PFSK-1 (cell line): ENCODE measurements around the gene WNT16.

ENCODE experiments used
- FOXP2 ChIP-seq: optimal IDR thresholded peaks from 2 replicates; pipeline ENCODE3; 2011; ENCODE audit warnings: borderline replicate concordance, control low read depth, inconsistent platforms; ENCODE audit not compliant: insufficient read depth; ENCODE audit errors: extremely low read length, extremely low read depth
- POLR2AphosphoS5 ChIP-seq: IDR thresholded peaks from 2 replicates; pipeline ENCODE4 v1.6.1; 2012; ENCODE audit warnings: low read depth, mild to moderate bottlenecking, control low read depth, low read length, moderate library complexity
- SIN3A ChIP-seq: IDR thresholded peaks from 2 replicates; pipeline ENCODE4 v1.6.1; 2012; ENCODE audit warnings: mild to moderate bottlenecking, low read length, moderate library complexity, borderline replicate concordance; ENCODE audit not compliant: insufficient read depth
- TAF1 ChIP-seq: IDR thresholded peaks from 2 replicates; pipeline ENCODE4 v1.6.1; 2012; ENCODE audit warnings: low read length, control low read depth, borderline replicate concordance; ENCODE audit not compliant: insufficient read depth
- TF ChIP-seq, protein P1 (sequence below), 2 experiments: IDR thresholded peaks; 2 replicates each; pipeline versions ENCODE4 v1.6.1 to v1.8.0; 2011 to 2012; ENCODE audit warnings: low read depth in 2 of 2, low read length in 2 of 2, control low read depth in 1 of 2, inconsistent platforms in 1 of 2, mild to moderate bottlenecking in 1 of 2, moderate library complexity in 1 of 2; ENCODE audit not compliant: insufficient read depth in 1 of 2

The WNT16 gene

DNA sequence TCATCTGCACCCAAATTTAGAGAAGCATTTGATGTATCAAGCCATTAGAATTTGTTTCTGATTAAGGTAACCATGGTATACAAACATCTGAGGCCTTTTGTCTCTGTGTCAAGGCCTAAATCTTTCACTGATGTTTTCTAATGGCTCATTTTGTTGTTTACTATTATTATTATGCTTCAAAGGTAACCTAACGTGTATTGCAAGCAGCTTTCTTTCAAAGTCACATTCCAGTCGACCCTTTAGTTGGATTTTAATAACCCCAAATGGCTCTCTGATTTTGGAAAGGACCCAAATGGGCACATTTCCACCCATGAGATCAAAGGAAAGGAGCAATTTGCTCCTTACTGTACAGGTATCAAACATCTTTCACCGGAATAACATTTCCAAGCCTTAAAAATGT lies 46.7 kb upstream of the WNT16 start:
- TF ChIP-seq TAF1 (no peak), SIN3A (no peak), POLR2AphosphoS5 (no peak), FOXP2 (no peak)
- TF ChIP-seq, protein P1, sequence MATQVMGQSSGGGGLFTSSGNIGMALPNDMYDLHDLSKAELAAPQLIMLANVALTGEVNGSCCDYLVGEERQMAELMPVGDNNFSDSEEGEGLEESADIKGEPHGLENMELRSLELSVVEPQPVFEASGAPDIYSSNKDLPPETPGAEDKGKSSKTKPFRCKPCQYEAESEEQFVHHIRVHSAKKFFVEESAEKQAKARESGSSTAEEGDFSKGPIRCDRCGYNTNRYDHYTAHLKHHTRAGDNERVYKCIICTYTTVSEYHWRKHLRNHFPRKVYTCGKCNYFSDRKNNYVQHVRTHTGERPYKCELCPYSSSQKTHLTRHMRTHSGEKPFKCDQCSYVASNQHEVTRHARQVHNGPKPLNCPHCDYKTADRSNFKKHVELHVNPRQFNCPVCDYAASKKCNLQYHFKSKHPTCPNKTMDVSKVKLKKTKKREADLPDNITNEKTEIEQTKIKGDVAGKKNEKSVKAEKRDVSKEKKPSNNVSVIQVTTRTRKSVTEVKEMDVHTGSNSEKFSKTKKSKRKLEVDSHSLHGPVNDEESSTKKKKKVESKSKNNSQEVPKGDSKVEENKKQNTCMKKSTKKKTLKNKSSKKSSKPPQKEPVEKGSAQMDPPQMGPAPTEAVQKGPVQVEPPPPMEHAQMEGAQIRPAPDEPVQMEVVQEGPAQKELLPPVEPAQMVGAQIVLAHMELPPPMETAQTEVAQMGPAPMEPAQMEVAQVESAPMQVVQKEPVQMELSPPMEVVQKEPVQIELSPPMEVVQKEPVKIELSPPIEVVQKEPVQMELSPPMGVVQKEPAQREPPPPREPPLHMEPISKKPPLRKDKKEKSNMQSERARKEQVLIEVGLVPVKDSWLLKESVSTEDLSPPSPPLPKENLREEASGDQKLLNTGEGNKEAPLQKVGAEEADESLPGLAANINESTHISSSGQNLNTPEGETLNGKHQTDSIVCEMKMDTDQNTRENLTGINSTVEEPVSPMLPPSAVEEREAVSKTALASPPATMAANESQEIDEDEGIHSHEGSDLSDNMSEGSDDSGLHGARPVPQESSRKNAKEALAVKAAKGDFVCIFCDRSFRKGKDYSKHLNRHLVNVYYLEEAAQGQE (IDR thresholded peaks at IDR 0.05; ENCODE audit: insufficient read depth in 1 of 2, low read depth in 2 of 2, low read length in 2 of 2) = no peak

DNA sequence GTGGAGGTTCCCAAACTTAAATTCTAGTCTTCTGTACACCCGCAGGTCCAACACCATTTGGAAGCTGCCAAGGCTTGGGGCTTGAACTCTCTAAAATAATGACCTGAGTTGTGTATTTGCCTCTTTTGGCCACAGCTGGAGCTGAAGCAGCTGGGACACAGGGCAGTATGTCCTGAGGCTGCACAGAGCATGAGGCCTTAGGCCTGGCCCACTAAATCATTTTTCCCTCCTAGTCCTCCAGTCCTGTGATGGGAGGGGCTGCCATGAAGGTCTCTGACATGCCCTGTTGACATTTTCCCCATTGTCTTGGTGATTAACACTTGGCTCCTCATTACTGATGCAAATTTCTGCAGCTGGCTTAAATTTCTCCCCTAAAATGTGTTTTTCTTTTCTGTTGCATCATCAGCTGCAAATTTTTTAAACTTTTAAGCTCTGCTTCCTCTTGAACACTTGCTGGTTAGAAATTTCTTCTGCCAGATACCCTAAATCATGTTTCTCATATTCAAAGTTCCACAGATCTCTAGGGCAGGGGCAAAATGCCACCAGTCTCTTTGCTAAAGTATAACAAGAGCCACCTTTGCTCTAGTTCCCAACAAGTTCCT lies 43.6 kb upstream of the WNT16 start:
- TF ChIP-seq POLR2AphosphoS5 (no peak), TAF1 (no peak), SIN3A (no peak), FOXP2 (no peak)
- TF ChIP-seq, protein P1 (IDR thresholded peaks at IDR 0.05; ENCODE audit: insufficient read depth in 1 of 2, low read depth in 2 of 2, low read length in 2 of 2) = no peak

DNA sequence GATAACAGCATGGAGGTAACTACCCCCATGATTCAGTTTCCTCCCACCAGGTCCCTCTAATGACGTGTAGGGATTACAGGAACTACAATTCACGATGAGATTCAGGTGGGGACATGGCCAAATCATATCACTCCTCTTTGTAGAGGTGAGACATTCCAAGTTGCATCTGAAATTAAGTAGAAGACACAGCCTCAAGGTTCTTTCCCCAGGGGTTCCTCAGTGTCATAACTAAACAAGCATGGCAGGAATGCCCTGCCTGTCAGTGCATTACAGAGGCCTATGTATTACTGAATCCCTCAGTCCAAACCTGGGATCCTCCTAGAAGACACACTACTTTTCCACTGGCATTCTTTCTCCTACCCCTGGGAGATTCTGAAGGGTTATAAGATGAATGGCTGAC lies 42.6 kb upstream of the WNT16 start:
- TF ChIP-seq, protein P1 (IDR thresholded peaks at IDR 0.05; ENCODE audit: insufficient read depth in 1 of 2, low read depth in 2 of 2, low read length in 2 of 2) = no peak
- TF ChIP-seq SIN3A (no peak), TAF1 (no peak), FOXP2 (no peak), POLR2AphosphoS5 (no peak)

DNA sequence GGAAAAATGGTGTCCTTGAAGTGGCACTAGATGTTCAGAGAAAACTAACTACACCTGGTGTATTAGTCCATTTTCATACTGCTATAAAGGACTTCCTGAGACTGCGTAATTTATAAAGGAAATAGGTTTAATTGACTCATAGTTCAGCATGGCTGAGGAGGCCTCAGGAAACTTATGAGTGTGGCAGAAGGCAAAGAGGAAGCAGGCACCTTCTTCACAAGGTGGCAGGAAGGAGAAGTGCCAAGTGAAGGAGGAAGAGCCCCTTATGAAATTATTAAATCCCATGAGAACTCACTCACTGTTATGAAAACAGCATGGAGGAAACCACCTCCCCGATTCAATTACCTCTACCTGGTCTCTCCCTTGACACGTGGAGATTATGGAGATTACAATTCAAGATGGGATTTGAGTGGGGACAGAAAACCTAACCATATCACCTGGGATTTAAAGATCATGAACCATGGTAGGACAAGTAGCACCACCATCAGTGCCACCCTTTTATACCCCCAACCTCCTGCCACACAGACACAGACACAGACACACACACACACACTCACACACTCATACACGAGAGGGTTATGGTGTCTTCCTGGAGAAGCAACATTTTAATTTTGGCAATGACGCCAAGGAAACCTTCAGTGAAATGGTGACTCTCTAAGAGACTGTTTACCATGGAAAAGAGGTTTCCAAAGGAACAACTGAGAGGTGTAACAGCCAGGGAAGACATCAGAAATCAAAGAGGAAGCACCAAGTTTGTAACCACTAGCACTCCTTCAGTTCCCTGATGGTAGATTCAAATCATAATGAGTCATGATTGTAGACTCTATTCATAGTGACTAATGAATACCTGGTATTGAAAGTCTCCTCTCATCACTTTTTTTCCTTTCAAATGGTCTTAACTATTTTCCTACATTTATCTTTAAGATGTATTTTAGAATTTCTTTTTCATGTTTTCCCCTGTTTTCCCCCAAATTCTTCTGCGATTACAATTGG lies 41.8 kb upstream of the WNT16 start:
- TF ChIP-seq POLR2AphosphoS5 = no peak
- TF ChIP-seq, protein P1 (IDR thresholded peaks at IDR 0.05; ENCODE audit: insufficient read depth in 1 of 2, low read depth in 2 of 2, low read length in 2 of 2) = no peak
- no peak for TF ChIP-seq FOXP2
- TF ChIP-seq TAF1 = no peak
- no peak for TF ChIP-seq SIN3A
